Measurements from ENCODE around the gene ITFG1.

DNA sequence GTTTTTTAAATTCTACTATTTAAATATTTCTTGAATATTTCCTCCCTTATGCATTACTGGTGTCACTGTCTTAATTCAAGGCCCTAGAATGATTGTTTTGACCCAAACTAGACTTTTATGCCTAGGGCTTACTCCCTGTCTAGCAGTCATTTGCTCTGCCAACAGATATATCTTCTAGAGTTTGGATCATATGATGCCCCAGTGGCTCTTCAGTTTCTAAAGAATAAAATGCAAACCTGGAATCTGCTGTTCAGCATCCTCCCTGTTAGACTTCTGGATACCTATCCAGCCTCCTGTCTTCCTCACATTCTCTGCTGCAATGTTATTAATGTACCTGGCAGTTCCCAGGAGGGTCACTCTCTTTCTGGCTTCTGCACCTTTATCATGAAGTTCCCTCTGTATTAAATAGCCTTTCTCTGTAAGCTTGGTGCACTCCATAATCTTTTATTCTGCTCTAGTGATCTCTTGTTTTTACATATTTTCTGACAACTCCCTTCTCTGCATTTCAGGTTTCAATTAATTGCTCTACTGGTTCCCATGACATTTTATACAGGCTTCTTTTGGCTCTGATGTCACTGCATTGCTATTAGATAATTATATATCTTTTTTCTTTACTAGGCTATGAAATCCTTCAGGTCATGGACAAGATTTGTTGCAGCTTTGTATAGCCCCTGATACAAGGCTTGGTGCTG is 15.9 kb upstream of the ITFG1 start:
- TF ChIP-seq POLR2A (IDR thresholded peaks at IDR 0.05), result no peak
- TF ChIP-seq, protein P1, sequence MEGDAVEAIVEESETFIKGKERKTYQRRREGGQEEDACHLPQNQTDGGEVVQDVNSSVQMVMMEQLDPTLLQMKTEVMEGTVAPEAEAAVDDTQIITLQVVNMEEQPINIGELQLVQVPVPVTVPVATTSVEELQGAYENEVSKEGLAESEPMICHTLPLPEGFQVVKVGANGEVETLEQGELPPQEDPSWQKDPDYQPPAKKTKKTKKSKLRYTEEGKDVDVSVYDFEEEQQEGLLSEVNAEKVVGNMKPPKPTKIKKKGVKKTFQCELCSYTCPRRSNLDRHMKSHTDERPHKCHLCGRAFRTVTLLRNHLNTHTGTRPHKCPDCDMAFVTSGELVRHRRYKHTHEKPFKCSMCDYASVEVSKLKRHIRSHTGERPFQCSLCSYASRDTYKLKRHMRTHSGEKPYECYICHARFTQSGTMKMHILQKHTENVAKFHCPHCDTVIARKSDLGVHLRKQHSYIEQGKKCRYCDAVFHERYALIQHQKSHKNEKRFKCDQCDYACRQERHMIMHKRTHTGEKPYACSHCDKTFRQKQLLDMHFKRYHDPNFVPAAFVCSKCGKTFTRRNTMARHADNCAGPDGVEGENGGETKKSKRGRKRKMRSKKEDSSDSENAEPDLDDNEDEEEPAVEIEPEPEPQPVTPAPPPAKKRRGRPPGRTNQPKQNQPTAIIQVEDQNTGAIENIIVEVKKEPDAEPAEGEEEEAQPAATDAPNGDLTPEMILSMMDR (IDR thresholded peaks at IDR 0.05), result no peak

All from right lobe of liver (tissue), 4 donors.